KMS-11 (cell line): Measurements from ENCODE around the gene EXPH5.

Experiments
- H2AFZ ChIP-seq: fragments of 200-600 bp; sonication (generic); 2 replicates; pipeline ENCODE4 v1.6.1; 2016; ENCODE audit warnings: antibody characterized with exemption, mixed run types, low read depth
- H3K27ac ChIP-seq: fragments of 200-600 bp; sonication (generic); 2 replicates; pipeline ENCODE4 v1.6.1; 2016; ENCODE audit warnings: mild to moderate bottlenecking, mixed run types
- H3K27me3 ChIP-seq: fragments of 200-600 bp; sonication (generic); 2 replicates; pipeline ENCODE4 v1.6.1; 2017; ENCODE audit warnings: mild to moderate bottlenecking, low read depth, mixed run types, moderate library complexity; ENCODE audit not compliant: insufficient read depth
- H3K36me3 ChIP-seq: fragments of 200-600 bp; sonication (generic); 2 replicates; pipeline ENCODE4 v1.6.1; 2017; ENCODE audit warnings: mild to moderate bottlenecking, mixed run types; ENCODE audit not compliant: insufficient read depth
- H3K4me1 ChIP-seq: fragments of 200-600 bp; sonication (generic); 2 replicates; pipeline ENCODE4 v1.6.1; 2016; ENCODE audit warnings: mild to moderate bottlenecking, low read depth, mixed run types; ENCODE audit not compliant: poor library complexity, severe bottlenecking
- H3K4me2 ChIP-seq: fragments of 200-600 bp; sonication (generic); 2 replicates; pipeline ENCODE4 v1.7.0; 2016; ENCODE audit warnings: mild to moderate bottlenecking, mixed run types
- H3K4me3 ChIP-seq: fragments of 200-600 bp; sonication (generic); IDR thresholded peaks from 2 replicates; pipeline ENCODE4 v1.6.1; 2017; ENCODE audit warnings: low read depth, low read length, mixed read lengths; ENCODE audit not compliant: insufficient read depth
- H3K79me2 ChIP-seq: fragments of 200-600 bp; sonication (generic); 2 replicates; pipeline ENCODE4 v1.6.1; 2016; ENCODE audit warnings: low read depth, mixed run types; ENCODE audit not compliant: insufficient read depth
- H3K9ac ChIP-seq: fragments of 200-600 bp; sonication (generic); 2 replicates; pipeline ENCODE4 v1.6.1; 2016; ENCODE audit warnings: mild to moderate bottlenecking, mixed run types
- H4K20me1 ChIP-seq: fragments of 200-600 bp; sonication (generic); 2 replicates; pipeline ENCODE4 v1.6.1; 2016; ENCODE audit warnings: mild to moderate bottlenecking, mixed run types; ENCODE audit not compliant: insufficient read depth
- CTCF ChIP-seq: fragments of 200-600 bp; sonication (generic); conservative IDR thresholded peaks from 2 replicates; pipeline ENCODE4 v1.6.1; 2017; ENCODE audit warnings: low read depth, mild to moderate bottlenecking, antibody characterized with exemption, low read length, moderate library complexity, mixed read lengths

EXPH5 gene

GRCh38 chr11:108495326-108495725 is 98.2 kb downstream of the EXPH5 start:
- Histone ChIP-seq H3K79me2 (no peaks in the 10 kb centered on the region), H3K4me3 (no peak overlapping the region), H4K20me1 (no peaks in the 10 kb centered on the region), H3K27me3 (no peaks in the 10 kb centered on the region), H3K4me1 (no peaks in the 10 kb centered on the region), H3K27ac (no peak overlapping the region), H3K4me2 (no peak overlapping the region), H3K9ac (no peak overlapping the region), H2AFZ (no peak overlapping the region), H3K36me3 (no peaks in the 10 kb centered on the region)
- TF ChIP-seq CTCF: no peak

GRCh38 chr11:108494182-108494581 is 99.4 kb downstream of the EXPH5 start:
- H3K27me3 ChIP-seq: no peaks in the 10 kb centered on the region
- no peak for TF ChIP-seq CTCF
- H3K79me2 ChIP-seq: no peaks in the 10 kb centered on the region
- no peak overlapping the region for H3K9ac ChIP-seq
- H3K4me3 ChIP-seq: no peak overlapping the region
- no peaks in the 10 kb centered on the region for H3K36me3 ChIP-seq
- H3K27ac ChIP-seq: no peak overlapping the region
- no peak overlapping the region for H2AFZ ChIP-seq
- H4K20me1 ChIP-seq: no peaks in the 10 kb centered on the region
- H3K4me1 ChIP-seq: no peaks in the 10 kb centered on the region
- no peak overlapping the region for H3K4me2 ChIP-seq

- Histone ChIP-seq H3K36me3 (no peaks in the 10 kb centered on the region), H3K27ac (no peak overlapping the region), H4K20me1 (no peaks in the 10 kb centered on the region), H3K4me1 (no peaks in the 10 kb centered on the region), H3K79me2 (no peaks in the 10 kb centered on the region), H3K4me2 (no peak overlapping the region), H3K27me3 (no peaks in the 10 kb centered on the region), H2AFZ (no peak overlapping the region), H3K4me3 (no peak overlapping the region), H3K9ac (no peak overlapping the region)
- TF ChIP-seq CTCF: no peak
These were observed 101.6 kb downstream of the EXPH5 start for GRCh38 chr11:108491936-108492335.

GRCh38 chr11:108486828-108487227 is 106.7 kb downstream of the EXPH5 start:
- H3K4me2 ChIP-seq: no peak overlapping the region
- H3K79me2 ChIP-seq: no peaks in the 10 kb centered on the region
- no peaks in the 10 kb centered on the region for H3K4me1 ChIP-seq
- no peaks in the 10 kb centered on the region for H4K20me1 ChIP-seq
- H3K27ac ChIP-seq: no peak overlapping the region
- H3K4me3 ChIP-seq: no peak overlapping the region
- H3K36me3 ChIP-seq: no peaks in the 10 kb centered on the region
- no peak overlapping the region for H2AFZ ChIP-seq
- no peaks in the 10 kb centered on the region for H3K27me3 ChIP-seq
- no peak overlapping the region for H3K9ac ChIP-seq
- TF ChIP-seq CTCF: no peak

- no peak overlapping the region for H3K27ac ChIP-seq
- no peaks in the 10 kb centered on the region for H4K20me1 ChIP-seq
- H3K79me2 ChIP-seq: no peaks in the 10 kb centered on the region
- no peaks in the 10 kb centered on the region for H3K4me1 ChIP-seq
- no peak overlapping the region for H3K9ac ChIP-seq
- H3K4me2 ChIP-seq: no peak overlapping the region
- H3K36me3 ChIP-seq: no peaks in the 10 kb centered on the region
- no peaks in the 10 kb centered on the region for H3K27me3 ChIP-seq
- no peak overlapping the region for H2AFZ ChIP-seq
- no peak for TF ChIP-seq CTCF
- H3K4me3 ChIP-seq: no peak overlapping the region
These were observed 107.2 kb downstream of the EXPH5 start for GRCh38 chr11:108486331-108486730.
